H9 (cell line): Measurements from ENCODE around the gene HIRA. TPM values are rescaled to one million over a fixed set of nuclear protein-coding genes. Genes with fewer than 3 reads are reported as not detected.

Experiments
- DNase-seq: peaks from one replicate; pipeline ENCODE4 v3.0.0-alpha.2; 2017
- H2AFZ ChIP-seq: one replicate; pipeline ENCODE4 v1.6.1; 2013; ENCODE audit warnings: mild to moderate bottlenecking, low read length, control low read depth, moderate library complexity
- H2AK5ac ChIP-seq: 2 replicates; pipeline ENCODE4 v1.6.1; 2013; ENCODE audit warnings: low read length, control low read depth, mixed read lengths; ENCODE audit not compliant: insufficient read length
- H2BK120ac ChIP-seq: one replicate; pipeline ENCODE4 v1.6.1; 2013; ENCODE audit warnings: low read depth, mild to moderate bottlenecking, low read length, control low read depth, inconsistent platforms; ENCODE audit not compliant: poor library complexity, severe bottlenecking
- H2BK12ac ChIP-seq: 2 replicates; pipeline ENCODE4 v1.6.1; 2013; ENCODE audit warnings: low read length, control low read depth, mixed read lengths, low read depth; ENCODE audit not compliant: insufficient read length
- H2BK15ac ChIP-seq: 2 replicates; pipeline ENCODE4 v1.6.1; 2013; ENCODE audit warnings: low read depth, low read length, control low read depth
- H2BK20ac ChIP-seq: one replicate; pipeline ENCODE4 v1.6.1; 2013; ENCODE audit warnings: low read depth, mild to moderate bottlenecking, low read length, control low read depth, inconsistent platforms; ENCODE audit not compliant: poor library complexity, severe bottlenecking
- H2BK5ac ChIP-seq: 2 replicates; pipeline ENCODE4 v1.6.1; 2013; ENCODE audit warnings: low read length, control low read depth, mixed read lengths; ENCODE audit not compliant: insufficient read length
- H3K14ac ChIP-seq: 2 replicates; pipeline ENCODE4 v1.6.1; 2013; ENCODE audit warnings: low read length, control low read depth; ENCODE audit not compliant: insufficient read depth
- H3K18ac ChIP-seq: 2 replicates; pipeline ENCODE4 v1.6.1; 2013; ENCODE audit warnings: low read depth, mild to moderate bottlenecking, mixed read lengths, low read length, control low read depth; ENCODE audit not compliant: insufficient read length
- H3K23ac ChIP-seq: 2 replicates; pipeline ENCODE4 v1.6.1; 2013; ENCODE audit warnings: low read length, control low read depth, mixed read lengths, low read depth; ENCODE audit not compliant: insufficient read length
- H3K23me2 ChIP-seq: 2 replicates; pipeline ENCODE4 v1.6.1; 2013; ENCODE audit warnings: low read depth, mild to moderate bottlenecking, mixed read lengths, low read length, control low read depth; ENCODE audit not compliant: insufficient read length, poor library complexity, severe bottlenecking
- H3K27ac ChIP-seq: 2 replicates; pipeline ENCODE4 v1.5.1; 2013; ENCODE audit warnings: low read length, control low read depth, mixed read lengths, low read depth; ENCODE audit not compliant: insufficient read length
- H3K27me3 ChIP-seq: 2 replicates; pipeline ENCODE4 v1.6.1; 2013; ENCODE audit warnings: low read length, control low read depth, inconsistent platforms; ENCODE audit not compliant: insufficient read depth
- H3K4ac ChIP-seq: 2 replicates; pipeline ENCODE4 v1.6.1; 2013; ENCODE audit warnings: low read depth, mild to moderate bottlenecking, control low read depth, inconsistent platforms, low read length, moderate library complexity
- H3K4me1 ChIP-seq: 2 replicates; pipeline ENCODE4 v1.6.1; 2013; ENCODE audit warnings: low read length, control low read depth, inconsistent platforms; ENCODE audit not compliant: insufficient read depth
- H3K4me2 ChIP-seq: 2 replicates; pipeline ENCODE4 v1.6.1; 2013; ENCODE audit warnings: low read length, control low read depth, mixed read lengths; ENCODE audit not compliant: insufficient read length, insufficient read depth
- H3K56ac ChIP-seq: 2 replicates; pipeline ENCODE4 v1.6.1; 2013; ENCODE audit warnings: low read depth, mild to moderate bottlenecking, mixed read lengths, low read length, control low read depth; ENCODE audit not compliant: insufficient read length
- H3K79me1 ChIP-seq: 2 replicates; pipeline ENCODE4 v1.6.1; 2013; ENCODE audit warnings: low read depth, mild to moderate bottlenecking, moderate library complexity, low read length, control low read depth, inconsistent platforms; ENCODE audit not compliant: insufficient read depth, poor library complexity, severe bottlenecking
- H3K79me2 ChIP-seq: 2 replicates; pipeline ENCODE4 v1.6.1; 2013; ENCODE audit warnings: low read length, control low read depth, inconsistent platforms; ENCODE audit not compliant: insufficient read depth
- H3K9ac ChIP-seq: 2 replicates; pipeline ENCODE4 v1.6.1; 2013; ENCODE audit warnings: low read length, control low read depth, mixed read lengths; ENCODE audit not compliant: insufficient read length; ENCODE audit errors: extremely low read depth
- H3K9me3 ChIP-seq: one replicate; pipeline ENCODE4 v1.6.1; 2013; ENCODE audit warnings: low read depth, low read length, inconsistent platforms; ENCODE audit not compliant: control insufficient read depth
- H3T11ph ChIP-seq: one replicate; pipeline ENCODE4 v1.6.1; 2013; ENCODE audit warnings: mild to moderate bottlenecking, low read length, control low read depth, inconsistent platforms
- H4K20me1 ChIP-seq: one replicate; pipeline ENCODE4 v1.6.1; 2013; ENCODE audit not compliant: control insufficient read depth, insufficient read length, insufficient read depth
- H4K5ac ChIP-seq: 2 replicates; pipeline ENCODE4 v1.6.1; 2013; ENCODE audit warnings: low read depth, mild to moderate bottlenecking, mixed read lengths, low read length, control low read depth; ENCODE audit not compliant: insufficient read length
- H4K8ac ChIP-seq: replicated peaks from 2 replicates; pipeline ENCODE4 v1.6.1; 2013; ENCODE audit warnings: low read length, control low read depth, mixed read lengths, low read depth; ENCODE audit not compliant: insufficient read length
- H4K91ac ChIP-seq: 2 replicates; pipeline ENCODE4 v1.6.1; 2013; ENCODE audit warnings: low read depth, mild to moderate bottlenecking, moderate library complexity, mixed read lengths, low read length, control low read depth; ENCODE audit not compliant: insufficient read length
- H3K27ac Mint-ChIP-seq, 3 experiments: 2 replicates in 2 of 3; 3 replicates in 1 of 3; pipeline ENCODE4 v1.8.0; 2020 to 2021; ENCODE audit warnings: mixed read lengths in 3 of 3, mild to moderate bottlenecking in 1 of 3, moderate library complexity in 1 of 3
- H3K27me3 Mint-ChIP-seq: 2 replicates; pipeline ENCODE4 v1.8.0; 2021; ENCODE audit warnings: low read depth, mild to moderate bottlenecking, moderate library complexity, mixed read lengths
- H3K36me3 Mint-ChIP-seq, 3 experiments: 2 replicates in 2 of 3; 3 replicates in 1 of 3; pipeline ENCODE4 v1.8.0; 2020 to 2021; ENCODE audit warnings: low read depth in 3 of 3, mixed read lengths in 3 of 3; ENCODE audit not compliant: insufficient read depth in 1 of 3
- H3K4me1 Mint-ChIP-seq, 2 experiments: 2 replicates each; pipeline ENCODE4 v1.8.0; 2020; ENCODE audit warnings: mixed read lengths in 2 of 2
- H3K4me3 Mint-ChIP-seq, 2 experiments: 2 replicates in 1 of 2; 3 replicates in 1 of 2; pipeline ENCODE4 v1.8.0; 2020 to 2021; ENCODE audit warnings: mild to moderate bottlenecking in 2 of 2, mixed read lengths in 2 of 2, moderate library complexity in 1 of 2
- H3K9me3 Mint-ChIP-seq, 2 experiments: 2 replicates in 1 of 2; 3 replicates in 1 of 2; pipeline ENCODE4 v1.8.0; 2020; ENCODE audit warnings: mild to moderate bottlenecking in 2 of 2, mixed read lengths in 2 of 2, moderate library complexity in 1 of 2
- WGBS: extraction: QIAGEN DNeasy Blood & Tissue Kit; methylation state at CpG from one replicate; pipeline ENCODE4 v1.1.7; 2013; ENCODE audit warnings: missing lambda C conversion rate, low lambda C conversion rate, mixed read lengths; ENCODE audit not compliant: insufficient read length; ENCODE audit errors: extremely low coverage; 5-methylcytosine and 5-hydroxymethylcytosine counted together
- total RNA-seq: library from RNA; stranded (reverse); gene quantifications from 2 replicates; pipeline ENCODE4 v1.2.1, GENCODE V29; 2021
- TF ChIP-seq, protein P1 (sequence below): fragments of 200-600 bp; sonication (generic); conservative IDR thresholded peaks from 3 replicates; pipeline ENCODE4 v1.8.0; 2021; ENCODE audit warnings: antibody characterized with exemption, mild to moderate bottlenecking

Gene HIRA
- total RNA-seq, 1 experiment from 2014 or later: 51.9 TPM

DNA sequence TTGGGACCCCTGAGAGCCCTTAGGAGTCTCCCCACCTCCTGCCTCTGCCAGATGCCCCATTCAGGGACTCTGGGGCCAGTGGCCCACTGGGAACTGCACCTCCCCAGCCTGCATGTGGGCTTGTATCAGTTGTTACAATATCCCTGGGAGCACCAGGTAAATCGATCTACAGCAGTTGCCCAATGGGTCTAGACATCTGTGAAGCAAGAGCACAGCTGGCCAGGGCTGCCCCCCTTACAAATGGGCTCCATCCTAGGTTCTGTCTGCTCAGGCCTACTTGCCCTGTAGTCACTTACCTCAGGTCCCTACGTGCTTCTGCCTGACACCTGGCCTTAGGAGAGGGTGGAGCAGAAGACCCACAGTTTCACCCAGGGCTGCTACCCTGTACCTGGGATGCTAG is 62.7 kb downstream of the HIRA start:
- Histone ChIP-seq H3K23me2 (no peaks in the 10 kb centered on the region), H3K4me1 (no peaks in the 10 kb centered on the region), H3K27me3 (no peaks in the 10 kb centered on the region), H3K4me2 (no peak overlapping the region), H2BK12ac (no peak overlapping the region), H4K20me1 (no peaks in the 10 kb centered on the region), H2AK5ac (no peak overlapping the region), H3K79me2 (no peaks in the 10 kb centered on the region), H2BK120ac (no peak overlapping the region), H3K23ac (no peak overlapping the region), H3K18ac (no peak overlapping the region), H3K14ac (no peak overlapping the region), H2BK15ac (no peak overlapping the region), H2AFZ (no peak overlapping the region), H4K8ac (no peak overlapping the region), H4K5ac (no peak overlapping the region), H3K9me3 (no peaks in the 10 kb centered on the region), H3K4ac (no peak overlapping the region), H3K27ac (no peak overlapping the region), H4K91ac (no peak overlapping the region), H3K56ac (no peak overlapping the region), H3T11ph (no peak overlapping the region), H2BK20ac (no peak overlapping the region), H3K9ac (no peak overlapping the region), H3K79me1 (no peaks in the 10 kb centered on the region), H2BK5ac (no peak overlapping the region)
- no peaks in the 10 kb centered on the region for H3K27me3 Mint-ChIP-seq
- no CpG with 5 or more reads among the region's 2 CpGs for WGBS
- H3K9me3 Mint-ChIP-seq: no peaks in the 10 kb centered on the region
- no peak for DNase-seq
- H3K4me3 Mint-ChIP-seq: no peak overlapping the region
- no peak overlapping the region for H3K27ac Mint-ChIP-seq
- TF ChIP-seq, protein P1, sequence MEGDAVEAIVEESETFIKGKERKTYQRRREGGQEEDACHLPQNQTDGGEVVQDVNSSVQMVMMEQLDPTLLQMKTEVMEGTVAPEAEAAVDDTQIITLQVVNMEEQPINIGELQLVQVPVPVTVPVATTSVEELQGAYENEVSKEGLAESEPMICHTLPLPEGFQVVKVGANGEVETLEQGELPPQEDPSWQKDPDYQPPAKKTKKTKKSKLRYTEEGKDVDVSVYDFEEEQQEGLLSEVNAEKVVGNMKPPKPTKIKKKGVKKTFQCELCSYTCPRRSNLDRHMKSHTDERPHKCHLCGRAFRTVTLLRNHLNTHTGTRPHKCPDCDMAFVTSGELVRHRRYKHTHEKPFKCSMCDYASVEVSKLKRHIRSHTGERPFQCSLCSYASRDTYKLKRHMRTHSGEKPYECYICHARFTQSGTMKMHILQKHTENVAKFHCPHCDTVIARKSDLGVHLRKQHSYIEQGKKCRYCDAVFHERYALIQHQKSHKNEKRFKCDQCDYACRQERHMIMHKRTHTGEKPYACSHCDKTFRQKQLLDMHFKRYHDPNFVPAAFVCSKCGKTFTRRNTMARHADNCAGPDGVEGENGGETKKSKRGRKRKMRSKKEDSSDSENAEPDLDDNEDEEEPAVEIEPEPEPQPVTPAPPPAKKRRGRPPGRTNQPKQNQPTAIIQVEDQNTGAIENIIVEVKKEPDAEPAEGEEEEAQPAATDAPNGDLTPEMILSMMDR: no peak
- H3K36me3 Mint-ChIP-seq: peaks cover 18 to 63% (median 59%) of the 10 kb centered on the region in 3 experiments; a peak in 6 of 7 replicates
- no peaks in the 10 kb centered on the region for H3K4me1 Mint-ChIP-seq
